HepG2 (cell line): ENCODE data around the gene AP2B1. TPM values are rescaled to one million over a fixed set of nuclear protein-coding genes. Genes with fewer than 3 reads are reported as not detected.

Source experiments
- ERF ChIP-seq: IDR thresholded peaks from 2 replicates; pipeline ENCODE4 v1.6.1; 2018; ENCODE audit warnings: missing biosample characterization, missing genetic modification reagents
- FOXM1 ChIP-seq: sonication (generic); formaldehyde crosslinking; IDR thresholded peaks from 2 replicates; pipeline ENCODE4 v1.5.0; 2020; ENCODE audit warnings: missing genetic modification reagents
- GTF2F1 ChIP-seq: fragments of 150-350 bp; IDR thresholded peaks from 2 replicates; pipeline ENCODE4 v1.6.1; 2014; ENCODE audit warnings: low read length
- PCBP1 ChIP-seq: fragments of 200-400 bp; formaldehyde crosslinking; IDR thresholded peaks from 2 replicates; pipeline ENCODE4 v1.6.1; 2017; ENCODE audit warnings: mild to moderate bottlenecking, low read depth, low read length, borderline replicate concordance
- PRPF4 ChIP-seq: fragments of 200-400 bp; formaldehyde crosslinking; IDR thresholded peaks from 2 replicates; pipeline ENCODE4 v1.6.1; 2016; ENCODE audit warnings: low read length, low read depth; ENCODE audit not compliant: poor library complexity, severe bottlenecking
- SIN3B ChIP-seq: fragments of 150-350 bp; IDR thresholded peaks from 2 replicates; pipeline ENCODE4 v1.6.1; 2014; ENCODE audit warnings: low read length
- STAG1 ChIP-seq: sonication (generic); formaldehyde crosslinking; IDR thresholded peaks from 2 replicates; pipeline ENCODE4 v1.4.0; 2020; ENCODE audit warnings: missing genetic modification reagents
- TEAD3 ChIP-seq: optimal IDR thresholded peaks from 2 replicates; pipeline ENCODE3; 2016; ENCODE audit warnings: borderline replicate concordance
- ZFX ChIP-seq: sonication (generic); formaldehyde crosslinking; IDR thresholded peaks from 2 replicates; pipeline ENCODE4 v1.4.0; 2020; ENCODE audit warnings: mild to moderate bottlenecking, low read depth, missing genetic modification reagents, moderate library complexity
- ZMYM2 ChIP-seq: sonication (generic); formaldehyde crosslinking; IDR thresholded peaks from 2 replicates; pipeline ENCODE4 v1.8.0; 2022; ENCODE audit warnings: mild to moderate bottlenecking, missing genetic modification reagents
- ZMYM3 ChIP-seq: sonication (generic); formaldehyde crosslinking; IDR thresholded peaks from 2 replicates; pipeline ENCODE4 v1.5.1; 2020; ENCODE audit warnings: mild to moderate bottlenecking, missing genetic modification reagents
- ZNF101 ChIP-seq: sonication (generic); formaldehyde crosslinking; IDR thresholded peaks from 2 replicates; pipeline ENCODE4 v1.4.0; 2020; ENCODE audit warnings: mild to moderate bottlenecking, low read depth, missing genetic modification reagents, borderline replicate concordance
- ZNF121 ChIP-seq: sonication (generic); formaldehyde crosslinking; IDR thresholded peaks from 2 replicates; pipeline ENCODE4 v1.5.0; 2020; ENCODE audit warnings: mild to moderate bottlenecking, missing genetic modification reagents
- ZNF138 ChIP-seq: sonication (generic); formaldehyde crosslinking; IDR thresholded peaks from 2 replicates; pipeline ENCODE4 v1.5.0; 2020; ENCODE audit warnings: mild to moderate bottlenecking, low read depth, missing genetic modification reagents
- ZNF354B ChIP-seq: sonication (generic); formaldehyde crosslinking; IDR thresholded peaks from 2 replicates; pipeline ENCODE4 v1.8.0; 2022; ENCODE audit warnings: mild to moderate bottlenecking, missing genetic modification reagents
- ZNF589 ChIP-seq: sonication (generic); formaldehyde crosslinking; conservative IDR thresholded peaks from 2 replicates; pipeline ENCODE4 v1.8.0; 2022; ENCODE audit warnings: mild to moderate bottlenecking, moderate library complexity, missing genetic modification reagents
- ZNF598 ChIP-seq: sonication (generic); formaldehyde crosslinking; IDR thresholded peaks from 2 replicates; pipeline ENCODE4 v1.5.1; 2020; ENCODE audit warnings: mild to moderate bottlenecking, missing genetic modification reagents, borderline replicate concordance
- polyA plus RNA-seq, 8 experiments: library from polyadenylated mRNA; depleted of rRNA in 3 of 8; stranded (reverse) in 7 of 8; unstranded in 1 of 8; fragments of >200 nt; fragmentation: Illumina TruSeq in 4 of 8; extraction: Trizol in 4 of 8; gene quantifications; 2 replicates each; pipeline versions ENCODE4 v1.2.1 to v1.2.3, GENCODE V29; 2011 to 2016; ENCODE audit warnings: low read depth in 4 of 8, missing spikeins in 1 of 8, mixed read lengths in 1 of 8; ENCODE audit not compliant: insufficient read depth in 1 of 8
- total RNA-seq, 5 experiments: library from RNA; depleted of rRNA; stranded (reverse); fragments of >200 nt; fragmentation: Illumina TruSeq; extraction: Trizol; gene quantifications; 2 replicates each; pipeline ENCODE4 v1.2.3, GENCODE V29; 2016; ENCODE audit warnings: low read depth in 1 of 5
- TF ChIP-seq, protein P1 (sequence below): sonication (generic); formaldehyde crosslinking; IDR thresholded peaks from 2 replicates; pipeline ENCODE4 v1.5.0; 2020; ENCODE audit warnings: missing genetic modification reagents
- TF ChIP-seq, protein P2 (sequence below): sonication (generic); formaldehyde crosslinking; IDR thresholded peaks from 2 replicates; pipeline ENCODE4 v1.8.1; 2023; ENCODE audit warnings: mild to moderate bottlenecking, missing genetic modification reagents, borderline replicate concordance
- TF ChIP-seq, protein P3 (sequence below), 2 experiments: sonication (generic) in 1 of 2; formaldehyde crosslinking in 1 of 2; IDR thresholded peaks; 2 replicates each; pipeline versions ENCODE4 v1.6.1 to v1.9.0; 2014 to 2022; ENCODE audit warnings: antibody characterized with exemption in 1 of 2, borderline replicate concordance in 1 of 2, inconsistent platforms in 1 of 2, low read depth in 1 of 2, missing genetic modification reagents in 1 of 2
- TF ChIP-seq, protein P4 (sequence below): sonication (generic); formaldehyde crosslinking; IDR thresholded peaks from 2 replicates; pipeline ENCODE4 v1.4.0; 2020; ENCODE audit warnings: missing genetic modification reagents

AP2B1 gene
- total and polyA plus RNA-seq, 2 of the 13 experiments (the other 11 are each of a cell fraction or from before 2014, with no cell fraction given): 23.8 to 71.3 TPM

DNA sequence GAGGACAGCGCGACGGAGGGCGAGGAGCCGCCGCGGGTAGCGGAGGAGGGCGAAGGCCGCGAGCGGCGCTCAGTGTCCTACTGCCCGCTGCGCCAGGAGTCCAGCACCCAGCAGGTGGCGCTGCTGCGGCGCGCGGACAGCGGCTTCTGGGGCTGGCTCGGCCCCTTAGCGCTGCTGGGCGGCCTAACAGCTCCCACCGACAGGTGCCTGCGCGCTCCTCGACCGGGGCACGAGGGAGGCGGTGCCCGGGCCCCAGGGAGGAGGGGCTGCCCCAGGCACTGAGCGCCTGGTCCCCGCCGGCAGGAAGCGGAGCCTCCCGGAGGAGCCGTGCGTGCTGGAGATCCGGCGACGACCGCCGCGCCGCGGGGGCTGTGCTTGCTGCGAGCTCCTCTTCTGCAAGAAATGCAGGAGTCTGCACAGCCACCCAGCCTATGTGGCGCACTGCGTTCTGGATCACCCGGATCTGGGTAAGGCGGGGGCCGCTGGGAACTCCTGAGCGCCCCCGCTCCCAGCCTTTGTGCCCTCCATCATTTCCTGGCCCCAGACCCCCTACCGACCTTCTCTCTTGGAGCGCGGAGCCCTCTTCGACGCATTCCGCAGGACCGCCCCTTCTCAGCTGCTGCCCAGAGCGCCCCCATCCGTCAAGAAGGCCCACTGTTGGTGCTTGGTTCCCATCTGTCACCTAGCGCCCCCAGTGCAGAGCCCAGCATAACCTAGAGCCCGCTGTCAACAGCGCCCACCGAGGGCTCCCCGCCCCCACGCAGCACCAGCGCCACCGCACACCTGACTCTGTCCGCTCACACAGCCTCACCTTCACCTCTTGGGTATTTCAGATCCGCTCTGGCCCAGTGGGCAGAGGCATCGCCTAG is 177.2 kb downstream of the AP2B1 start (continued):
- TF ChIP-seq ERF (CRISPR knock-in tag) (peak; percentile 84), GTF2F1 (no peak), ZNF589 (CRISPR knock-in tag) (peak; percentile 50; the same call in 1 of the 2 replicates), PCBP1 (no peak; the same call in 1 of the 2 replicates), ZNF101 (CRISPR knock-in tag) (no peak), STAG1 (CRISPR knock-in tag) (peak; percentile 80), ZNF598 (CRISPR knock-in tag) (no peak), ZNF354B (no peak), ZFX (CRISPR knock-in tag) (peak; percentile 89), FOXM1 (CRISPR knock-in tag) (no peak), ZMYM2 (peak; percentile 18; the same call in 1 of the 2 replicates), PRPF4 (no peak), TEAD3 (peak; percentile 46), ZNF121 (peak; percentile 28; the same call in 1 of the 2 replicates), ZNF138 (peak; percentile 66; the same call in 1 of the 2 replicates), ZMYM3 (CRISPR knock-in tag) (no peak), SIN3B (no peak)
- TF ChIP-seq, protein P1, sequence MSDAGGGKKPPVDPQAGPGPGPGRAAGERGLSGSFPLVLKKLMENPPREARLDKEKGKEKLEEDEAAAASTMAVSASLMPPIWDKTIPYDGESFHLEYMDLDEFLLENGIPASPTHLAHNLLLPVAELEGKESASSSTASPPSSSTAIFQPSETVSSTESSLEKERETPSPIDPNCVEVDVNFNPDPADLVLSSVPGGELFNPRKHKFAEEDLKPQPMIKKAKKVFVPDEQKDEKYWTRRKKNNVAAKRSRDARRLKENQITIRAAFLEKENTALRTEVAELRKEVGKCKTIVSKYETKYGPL (CRISPR knock-in tag): peak; percentile 61; the same call in 1 of the 2 replicates
- TF ChIP-seq, protein P2, sequence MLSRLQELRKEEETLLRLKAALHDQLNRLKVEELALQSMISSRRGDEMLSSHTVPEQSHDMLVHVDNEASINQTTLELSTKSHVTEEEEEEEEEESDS: no peak
- TF ChIP-seq, protein P3, sequence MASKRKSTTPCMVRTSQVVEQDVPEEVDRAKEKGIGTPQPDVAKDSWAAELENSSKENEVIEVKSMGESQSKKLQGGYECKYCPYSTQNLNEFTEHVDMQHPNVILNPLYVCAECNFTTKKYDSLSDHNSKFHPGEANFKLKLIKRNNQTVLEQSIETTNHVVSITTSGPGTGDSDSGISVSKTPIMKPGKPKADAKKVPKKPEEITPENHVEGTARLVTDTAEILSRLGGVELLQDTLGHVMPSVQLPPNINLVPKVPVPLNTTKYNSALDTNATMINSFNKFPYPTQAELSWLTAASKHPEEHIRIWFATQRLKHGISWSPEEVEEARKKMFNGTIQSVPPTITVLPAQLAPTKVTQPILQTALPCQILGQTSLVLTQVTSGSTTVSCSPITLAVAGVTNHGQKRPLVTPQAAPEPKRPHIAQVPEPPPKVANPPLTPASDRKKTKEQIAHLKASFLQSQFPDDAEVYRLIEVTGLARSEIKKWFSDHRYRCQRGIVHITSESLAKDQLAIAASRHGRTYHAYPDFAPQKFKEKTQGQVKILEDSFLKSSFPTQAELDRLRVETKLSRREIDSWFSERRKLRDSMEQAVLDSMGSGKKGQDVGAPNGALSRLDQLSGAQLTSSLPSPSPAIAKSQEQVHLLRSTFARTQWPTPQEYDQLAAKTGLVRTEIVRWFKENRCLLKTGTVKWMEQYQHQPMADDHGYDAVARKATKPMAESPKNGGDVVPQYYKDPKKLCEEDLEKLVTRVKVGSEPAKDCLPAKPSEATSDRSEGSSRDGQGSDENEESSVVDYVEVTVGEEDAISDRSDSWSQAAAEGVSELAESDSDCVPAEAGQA (IDR thresholded peaks at IDR 0.05; ENCODE audit: low read depth): no peak
- TF ChIP-seq, protein P3 (CRISPR knock-in tag; IDR thresholded peaks at IDR 0.05; ENCODE audit: borderline replicate concordance): no peak
- TF ChIP-seq, protein P4, sequence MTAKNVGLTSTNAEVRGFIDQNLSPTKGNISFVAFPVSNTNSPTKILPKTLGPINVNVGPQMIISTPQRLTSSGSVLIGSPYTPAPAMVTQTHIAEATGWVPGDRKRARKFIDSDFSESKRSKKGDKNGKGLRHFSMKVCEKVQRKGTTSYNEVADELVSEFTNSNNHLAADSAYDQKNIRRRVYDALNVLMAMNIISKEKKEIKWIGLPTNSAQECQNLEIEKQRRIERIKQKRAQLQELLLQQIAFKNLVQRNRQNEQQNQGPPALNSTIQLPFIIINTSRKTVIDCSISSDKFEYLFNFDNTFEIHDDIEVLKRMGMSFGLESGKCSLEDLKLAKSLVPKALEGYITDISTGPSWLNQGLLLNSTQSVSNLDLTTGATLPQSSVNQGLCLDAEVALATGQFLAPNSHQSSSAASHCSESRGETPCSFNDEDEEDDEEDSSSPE: peak; percentile 85
